Rectal smooth muscle tissue (tissue), 1 donor: ENCODE measurements around the gene SULT1A3.
"Not testable (repeated sequence)": the region's sequence is repeated elsewhere in the genome, so short reads cannot be mapped to it uniquely, and the experiment has no call there.

ENCODE experiments used
- H3K27ac ChIP-seq: one replicate; pipeline ENCODE4 v1.7.0; 2013; ENCODE audit warnings: low read depth, low read length, inconsistent platforms
- H3K27me3 ChIP-seq: one replicate; pipeline ENCODE4 v1.7.0; 2013; ENCODE audit warnings: low read length; ENCODE audit not compliant: control insufficient read depth, insufficient read depth
- H3K36me3 ChIP-seq: one replicate; pipeline ENCODE4 v1.7.0; 2013; ENCODE audit warnings: low read length; ENCODE audit not compliant: control insufficient read depth, insufficient read depth
- H3K4me1 ChIP-seq: one replicate; pipeline ENCODE4 v1.7.0; 2013; ENCODE audit warnings: low read length; ENCODE audit not compliant: control insufficient read depth, insufficient read depth
- H3K4me3 ChIP-seq: one replicate; pipeline ENCODE4 v1.7.0; 2013; ENCODE audit warnings: low read length
- H3K9ac ChIP-seq: one replicate; pipeline ENCODE4 v1.7.0; 2013; ENCODE audit warnings: low read length

The SULT1A3 gene

DNA sequence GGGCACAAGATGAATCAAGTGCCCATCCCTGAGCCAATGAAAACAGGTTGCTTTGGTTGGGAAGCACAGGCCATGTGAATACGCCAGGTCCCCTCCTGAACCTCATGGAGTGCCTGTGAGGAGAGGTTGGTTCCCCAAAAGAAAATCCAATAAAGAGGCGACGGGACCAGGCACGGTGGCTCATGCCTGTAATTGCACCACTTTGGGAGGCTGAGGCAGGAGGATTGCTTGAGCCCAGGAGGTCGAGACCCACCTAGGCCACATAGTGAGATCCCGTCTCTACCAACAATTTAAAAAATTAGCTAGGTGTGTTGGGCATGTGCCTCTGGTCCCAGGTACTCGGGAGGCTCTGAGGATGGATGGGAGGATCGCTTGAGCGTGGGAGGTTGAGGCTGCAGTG, 19.1 kb upstream of the SULT1A3 start:
- no peaks in the 10 kb centered on the region for H3K4me1 ChIP-seq

DNA sequence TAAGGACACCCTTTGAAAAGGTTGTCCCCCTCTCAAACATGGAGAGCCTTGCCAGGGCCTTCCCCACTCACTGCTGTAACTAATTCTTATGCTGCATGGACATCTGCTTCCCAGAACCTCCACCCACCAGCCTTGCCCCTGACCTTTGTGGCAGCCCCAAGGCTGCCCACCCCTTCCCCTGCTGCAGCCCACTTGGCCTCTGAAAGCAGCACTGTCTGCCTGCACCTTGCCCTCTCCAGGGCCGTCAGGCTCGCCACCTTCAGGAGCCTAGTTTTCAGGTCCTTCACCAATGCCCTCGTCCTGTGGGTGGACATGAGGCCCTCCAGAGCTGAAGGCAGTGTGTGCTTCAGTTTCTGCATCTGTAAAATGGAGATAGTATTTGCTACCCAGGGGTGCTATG, 18.3 kb upstream of the SULT1A3 start:
- no peak overlapping the region for H3K4me3 ChIP-seq
- H3K4me1 ChIP-seq: no peaks in the 10 kb centered on the region
- H3K27me3 ChIP-seq: no peaks in the 10 kb centered on the region
- H3K36me3 ChIP-seq: no peaks in the 10 kb centered on the region
- H3K27ac ChIP-seq: no peak overlapping the region
- H3K9ac ChIP-seq: no peak overlapping the region

More for the DNA sequence above, 19.1 kb upstream of the SULT1A3 start:
- no peak overlapping the region for H3K4me3 ChIP-seq
- no peaks in the 10 kb centered on the region for H3K27me3 ChIP-seq
- H3K9ac ChIP-seq: no peak overlapping the region
- H3K27ac ChIP-seq: no peak overlapping the region
- no peaks in the 10 kb centered on the region for H3K36me3 ChIP-seq

DNA sequence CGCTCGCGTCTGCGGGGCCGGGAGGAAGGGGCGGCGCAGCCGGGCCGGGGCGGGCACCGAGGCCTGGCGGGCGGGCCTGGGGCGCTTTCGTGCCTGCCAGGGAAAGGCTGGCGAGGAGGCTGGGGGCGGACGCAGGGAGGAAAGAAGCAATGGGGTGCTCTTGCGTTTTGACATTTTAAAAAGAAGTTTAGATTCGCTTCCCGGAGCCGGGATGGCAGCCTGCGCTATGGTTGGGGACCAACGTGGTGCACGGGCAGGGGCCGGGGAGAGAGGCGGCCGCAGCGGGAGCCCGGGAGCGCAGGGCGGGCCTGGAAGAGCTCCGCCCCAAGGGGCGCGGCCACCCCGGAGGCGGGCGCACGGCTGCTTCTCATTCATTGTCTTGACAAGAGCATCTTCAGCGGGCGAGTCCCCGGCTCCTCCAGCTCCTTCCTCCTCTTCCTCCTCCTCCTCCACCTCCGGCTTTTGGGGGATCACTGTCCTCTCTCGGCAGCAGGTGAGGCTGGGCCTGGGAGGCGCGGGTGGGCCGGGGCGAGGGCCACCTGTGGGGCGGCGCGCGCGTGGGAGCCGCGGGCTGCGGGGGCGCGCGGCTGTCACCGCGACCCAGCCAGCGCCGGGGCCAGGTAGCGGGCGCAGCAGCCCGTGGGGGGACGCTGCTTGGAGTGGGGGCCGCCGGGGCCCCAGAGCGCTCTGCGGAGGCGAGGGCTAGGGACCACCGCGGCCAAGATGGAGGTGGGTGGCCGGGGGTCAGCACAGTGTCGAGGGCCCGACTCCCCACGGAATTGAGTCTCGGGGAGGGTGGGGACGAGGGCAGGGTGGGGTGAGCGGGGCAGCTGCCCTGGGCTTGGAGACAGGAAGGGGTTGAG, 15.6 kb upstream of the SULT1A3 start, which contains the start of gene CORO1A:
Gene CORO1A (plus strand): TSS at position 370 of the 863 bp plus-strand sequence. CDS start 1,608 bp downstream, outside the sequence.
- H3K36me3 ChIP-seq: no peaks in the 10 kb centered on the region
- no peak within 1 kb of the TSS for H3K27ac ChIP-seq
- H3K9ac ChIP-seq: peak within 1 kb of the TSS; percentile 57
- no peaks in the 10 kb centered on the region for H3K27me3 ChIP-seq
- peak within 1 kb of the TSS; percentile 71 for H3K4me3 ChIP-seq
- H3K4me1 ChIP-seq: no peaks in the 10 kb centered on the region

DNA sequence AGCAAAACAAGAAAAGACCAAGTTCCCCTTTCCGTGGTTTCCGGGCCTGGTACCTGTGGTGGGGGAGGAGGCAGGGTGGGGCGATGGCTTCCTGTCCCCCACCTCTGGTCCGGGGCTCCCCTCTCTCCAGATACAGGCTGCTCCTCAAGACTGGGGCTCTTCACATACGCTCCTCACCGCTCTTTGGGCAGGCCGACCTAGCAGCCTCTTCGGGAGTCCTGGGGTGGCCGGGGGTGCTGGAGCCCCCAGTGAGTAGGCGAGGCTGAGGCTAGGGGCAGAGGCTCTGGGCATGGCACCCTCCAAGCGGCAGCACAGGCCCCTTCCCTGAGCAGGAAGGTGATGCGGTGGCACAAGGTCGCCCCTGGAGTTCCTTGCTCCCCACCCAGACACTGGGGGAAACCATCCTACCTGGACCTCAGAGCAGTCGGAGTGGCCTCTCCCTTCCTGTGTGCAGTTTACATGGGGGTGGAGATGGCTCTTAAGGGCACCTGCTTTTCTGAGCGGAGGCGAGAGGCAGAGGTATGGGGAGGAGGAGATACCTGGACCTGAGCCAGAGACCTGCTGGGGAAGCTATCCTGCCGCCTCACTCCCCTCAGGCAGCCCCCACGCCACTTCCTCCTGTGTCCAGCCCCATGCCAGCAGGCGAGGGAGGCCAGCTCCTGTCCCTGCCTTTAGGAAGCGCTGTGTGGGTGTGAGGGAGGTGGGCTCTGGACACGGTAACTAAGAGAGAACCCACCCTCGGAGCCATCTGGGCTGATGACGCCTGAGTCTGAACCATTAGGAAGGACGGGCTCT, 14.8 kb upstream of the SULT1A3 start:
- H3K27ac ChIP-seq: no peak overlapping the region

DNA sequence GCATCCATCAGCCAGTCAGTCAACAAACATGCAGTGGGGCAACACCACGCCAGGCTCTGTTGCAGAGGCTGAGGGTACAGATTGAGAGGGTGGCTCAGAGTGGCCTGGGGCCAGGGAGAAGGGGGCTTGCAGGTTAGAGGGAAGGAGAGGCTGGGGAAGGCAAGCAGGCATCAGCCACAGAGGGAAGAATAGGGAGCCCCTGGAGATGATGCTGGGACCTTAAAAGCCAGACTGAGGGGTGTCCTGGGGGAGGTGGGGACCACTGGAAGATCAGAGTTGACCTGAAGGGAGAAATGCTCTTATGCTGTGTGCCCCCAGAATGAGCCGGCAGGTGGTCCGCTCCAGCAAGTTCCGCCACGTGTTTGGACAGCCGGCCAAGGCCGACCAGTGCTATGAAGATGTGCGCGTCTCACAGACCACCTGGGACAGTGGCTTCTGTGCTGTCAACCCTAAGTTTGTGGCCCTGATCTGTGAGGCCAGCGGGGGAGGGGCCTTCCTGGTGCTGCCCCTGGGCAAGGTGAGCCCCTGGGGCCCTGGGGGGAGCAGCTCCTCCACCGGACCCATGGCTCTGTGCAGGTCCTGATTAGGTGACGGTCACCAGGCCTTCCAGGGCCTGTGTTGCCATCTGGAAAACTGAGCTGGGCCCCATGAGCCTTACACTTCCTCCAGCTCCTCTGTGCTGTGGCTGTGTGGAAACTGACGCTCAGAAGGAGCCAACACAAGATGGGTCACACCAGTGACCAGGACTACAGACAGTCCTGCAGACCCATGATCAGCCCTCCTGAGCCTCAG, 14.0 kb upstream of the SULT1A3 start:
- no peaks in the 10 kb centered on the region for H3K36me3 ChIP-seq
- H3K4me1 ChIP-seq: no peaks in the 10 kb centered on the region
- H3K27me3 ChIP-seq: no peaks in the 10 kb centered on the region
- no peak overlapping the region for H3K9ac ChIP-seq
- peak overlapping the region; percentile 71 for H3K4me3 ChIP-seq
- no peak overlapping the region for H3K27ac ChIP-seq

More for the DNA sequence above, 14.8 kb upstream of the SULT1A3 start:
- Histone ChIP-seq H3K27me3 (no peaks in the 10 kb centered on the region), H3K9ac (no peak overlapping the region), H3K4me3 (peak overlapping the region; percentile 71), H3K4me1 (no peaks in the 10 kb centered on the region), H3K36me3 (no peaks in the 10 kb centered on the region)

DNA sequence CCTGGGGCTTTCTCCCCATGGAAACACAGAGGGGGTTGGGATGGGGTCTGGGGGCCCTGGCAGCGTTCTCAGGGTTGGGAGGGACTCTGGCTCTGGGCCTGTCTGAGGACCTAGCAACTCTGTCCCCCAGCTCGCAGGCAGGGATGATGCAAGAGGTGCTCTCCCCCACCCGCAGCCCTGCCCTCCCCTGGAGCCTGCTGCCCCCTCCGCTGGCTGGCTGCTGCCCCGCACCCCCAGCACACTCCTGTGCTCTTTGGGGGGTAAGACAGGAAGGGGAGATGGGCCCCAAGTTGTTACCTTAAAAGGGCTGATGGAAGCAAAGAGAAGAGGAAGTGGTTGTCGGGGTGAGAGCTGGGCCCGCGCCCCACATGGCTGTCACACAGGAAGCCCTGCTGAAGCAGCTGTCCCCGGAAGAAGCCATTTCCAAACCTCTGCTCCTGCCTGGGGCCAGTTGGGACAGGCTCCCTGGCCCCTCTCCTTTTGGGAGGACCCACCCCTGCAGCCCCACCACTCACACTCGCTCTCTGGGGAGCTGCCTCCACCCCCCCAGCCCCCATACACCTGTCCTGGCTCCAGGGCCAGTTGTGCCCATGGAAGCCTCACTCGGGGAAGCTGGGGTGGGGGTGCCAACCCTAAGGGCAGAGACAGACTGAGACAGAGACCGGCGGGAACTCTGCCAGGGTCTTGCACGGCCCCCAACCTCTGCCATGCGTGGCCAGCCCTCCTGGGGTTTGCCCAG, 13.2 kb upstream of the SULT1A3 start:
- no peak overlapping the region for H3K27ac ChIP-seq
- H3K36me3 ChIP-seq: no peaks in the 10 kb centered on the region
- H3K9ac ChIP-seq: no peak overlapping the region
- no peaks in the 10 kb centered on the region for H3K27me3 ChIP-seq
- H3K4me1 ChIP-seq: no peaks in the 10 kb centered on the region
- peak overlapping the region; percentile 71 for H3K4me3 ChIP-seq

DNA sequence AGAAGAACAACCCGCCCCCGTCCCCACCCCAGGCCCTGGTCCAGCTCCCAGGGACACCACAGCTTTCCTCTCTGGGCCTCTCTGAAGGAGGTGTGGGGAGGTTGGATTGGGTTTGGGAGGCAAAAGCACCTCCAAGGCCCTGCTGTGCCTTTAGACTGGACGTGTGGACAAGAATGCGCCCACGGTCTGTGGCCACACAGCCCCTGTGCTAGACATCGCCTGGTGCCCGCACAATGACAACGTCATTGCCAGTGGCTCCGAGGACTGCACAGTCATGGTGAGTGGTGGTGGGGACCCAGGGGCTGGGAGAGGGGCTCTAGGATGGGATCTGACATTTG, 12.6 kb upstream of the SULT1A3 start:
- H3K4me1 ChIP-seq: no peaks in the 10 kb centered on the region
- H3K27ac ChIP-seq: no peak overlapping the region
- H3K27me3 ChIP-seq: no peaks in the 10 kb centered on the region
- peak overlapping the region; percentile 42 for H3K4me3 ChIP-seq
- H3K36me3 ChIP-seq: no peaks in the 10 kb centered on the region
- H3K9ac ChIP-seq: no peak overlapping the region

DNA sequence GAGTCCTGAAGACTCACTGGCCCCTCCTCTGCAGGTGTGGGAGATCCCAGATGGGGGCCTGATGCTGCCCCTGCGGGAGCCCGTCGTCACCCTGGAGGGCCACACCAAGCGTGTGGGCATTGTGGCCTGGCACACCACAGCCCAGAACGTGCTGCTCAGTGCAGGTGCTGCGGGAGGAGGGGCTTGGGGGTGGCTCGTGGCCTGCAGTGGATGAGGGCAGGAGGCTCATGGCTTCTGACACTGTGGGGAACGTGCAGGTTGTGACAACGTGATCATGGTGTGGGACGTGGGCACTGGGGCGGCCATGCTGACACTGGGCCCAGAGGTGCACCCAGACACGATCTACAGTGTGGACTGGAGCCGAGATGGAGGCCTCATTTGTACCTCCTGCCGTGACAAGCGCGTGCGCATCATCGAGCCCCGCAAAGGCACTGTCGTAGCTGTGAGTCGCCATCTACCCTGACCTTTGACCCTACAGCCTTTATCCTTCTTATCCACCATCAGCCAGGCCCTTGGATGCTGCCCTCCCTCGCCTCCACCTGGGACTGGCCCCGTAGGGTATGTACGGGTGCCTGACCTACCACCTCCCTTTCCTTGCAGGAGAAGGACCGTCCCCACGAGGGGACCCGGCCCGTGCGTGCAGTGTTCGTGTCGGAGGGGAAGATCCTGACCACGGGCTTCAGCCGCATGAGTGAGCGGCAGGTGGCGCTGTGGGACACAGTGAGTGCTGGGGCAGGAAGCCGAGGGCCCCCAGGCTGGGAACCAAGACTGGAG, 12.1 kb upstream of the SULT1A3 start:
- Histone ChIP-seq H3K27ac (no peak overlapping the region), H3K4me3 (peak overlapping the region; percentile 42)

DNA sequence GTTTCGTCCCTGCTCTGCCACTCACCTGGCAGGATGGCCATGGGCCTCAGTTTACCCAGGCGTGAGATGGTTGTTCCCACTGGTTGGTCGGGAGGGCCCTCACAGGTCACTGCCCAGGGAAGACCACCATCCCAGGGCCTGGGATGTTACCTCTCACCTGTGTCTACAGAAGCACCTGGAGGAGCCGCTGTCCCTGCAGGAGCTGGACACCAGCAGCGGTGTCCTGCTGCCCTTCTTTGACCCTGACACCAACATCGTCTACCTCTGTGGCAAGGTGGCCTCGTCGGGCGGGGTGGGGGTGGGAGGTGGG, 11.5 kb upstream of the SULT1A3 start:
- no peak overlapping the region for H3K27ac ChIP-seq

More for the DNA sequence above, 12.1 kb upstream of the SULT1A3 start:
- no peaks in the 10 kb centered on the region for H3K27me3 ChIP-seq
- no peaks in the 10 kb centered on the region for H3K4me1 ChIP-seq
- H3K36me3 ChIP-seq: no peaks in the 10 kb centered on the region
- H3K9ac ChIP-seq: no peak overlapping the region

DNA sequence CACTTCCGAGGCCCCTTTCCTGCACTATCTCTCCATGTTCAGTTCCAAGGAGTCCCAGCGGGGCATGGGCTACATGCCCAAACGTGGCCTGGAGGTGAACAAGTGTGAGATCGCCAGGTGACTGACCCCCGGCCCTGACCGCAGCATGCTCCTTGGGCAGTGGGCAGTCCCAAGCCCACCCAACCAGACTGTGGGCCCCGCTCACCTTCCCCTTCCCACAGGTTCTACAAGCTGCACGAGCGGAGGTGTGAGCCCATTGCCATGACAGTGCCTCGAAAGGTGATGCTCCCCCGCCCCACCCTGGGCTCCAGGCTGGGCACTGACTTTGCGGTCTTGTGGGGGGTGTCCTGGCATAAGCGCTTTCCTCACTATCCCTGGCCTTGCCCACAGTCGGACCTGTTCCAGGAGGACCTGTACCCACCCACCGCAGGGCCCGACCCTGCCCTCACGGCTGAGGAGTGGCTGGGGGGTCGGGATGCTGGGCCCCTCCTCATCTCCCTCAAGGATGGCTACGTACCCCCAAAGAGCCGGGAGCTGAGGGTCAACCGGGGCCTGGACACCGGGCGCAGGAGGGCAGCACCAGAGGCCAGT, 11.0 kb upstream of the SULT1A3 start:
- Histone ChIP-seq H3K27me3 (no peaks in the 10 kb centered on the region), H3K4me3 (no peak overlapping the region), H3K4me1 (no peaks in the 10 kb centered on the region), H3K9ac (no peak overlapping the region), H3K36me3 (no peaks in the 10 kb centered on the region), H3K27ac (no peak overlapping the region)

More for the DNA sequence above, 11.5 kb upstream of the SULT1A3 start:
- no peaks in the 10 kb centered on the region for H3K36me3 ChIP-seq
- H3K27me3 ChIP-seq: no peaks in the 10 kb centered on the region
- H3K9ac ChIP-seq: no peak overlapping the region
- H3K4me3 ChIP-seq: no peak overlapping the region
- no peaks in the 10 kb centered on the region for H3K4me1 ChIP-seq

DNA sequence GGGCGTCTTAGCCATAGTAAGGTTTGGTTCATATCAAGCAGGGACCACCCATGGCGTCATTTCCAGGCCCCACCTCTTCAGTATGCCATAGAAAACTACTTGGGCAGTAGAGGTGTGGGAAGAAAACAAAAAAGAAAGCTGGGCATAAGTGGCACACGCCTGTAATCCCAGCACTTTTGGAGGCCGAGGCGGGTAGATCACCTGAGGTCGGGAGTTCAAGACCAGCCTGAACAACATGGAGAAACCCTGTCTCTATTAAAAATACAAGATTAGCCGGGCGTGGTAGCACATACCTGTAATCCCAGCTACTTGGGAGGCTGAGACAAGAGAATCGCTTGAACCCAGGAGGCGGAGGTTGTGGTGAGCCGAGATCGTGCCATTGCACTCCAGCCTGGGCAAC, 7.9 kb upstream of the SULT1A3 start:
- H3K4me3 ChIP-seq, H3K27me3 ChIP-seq, H3K27ac ChIP-seq, H3K36me3 ChIP-seq, H3K4me1 ChIP-seq, H3K9ac ChIP-seq: not testable (repeated sequence)
